GM19324 (cell line): ENCODE measurements around the gene PIP5K1B.

Experiments
- ATAC-seq: cut with Tn5 transposase; IDR thresholded peaks from one replicate; pipeline ENCODE4 v1.9.1; 2021; ENCODE audit warnings: mild to moderate bottlenecking, moderate library complexity; ENCODE audit not compliant: unreplicated experiment, low FRiP score

Gene PIP5K1B

GRCh38 chr9:68942790-68943189, 237.8 kb downstream of the PIP5K1B start:
- ATAC-seq: no peak

- ATAC-seq: no peak
These were observed 242.0 kb downstream of the PIP5K1B start for GRCh38 chr9:68947015-68947414.

GRCh38 chr9:68947842-68948569, 243.0 kb downstream of the PIP5K1B start:
- no peak for ATAC-seq

- peak; percentile 45 for ATAC-seq
These were observed 244.4 kb downstream of the PIP5K1B start for GRCh38 chr9:68949271-68950000.

- ATAC-seq: no peak
These were observed 245.1 kb downstream of the PIP5K1B start for GRCh38 chr9:68950188-68950587.

GRCh38 chr9:68950689-68951088, 245.6 kb downstream of the PIP5K1B start:
- no peak for ATAC-seq

- ATAC-seq: no peak
These were observed 247.0 kb downstream of the PIP5K1B start for GRCh38 chr9:68951879-68952659.

- no peak for ATAC-seq
These were observed 248.7 kb downstream of the PIP5K1B start for GRCh38 chr9:68953771-68954170.

- ATAC-seq: no peak
These were observed 250.3 kb downstream of the PIP5K1B start for GRCh38 chr9:68955330-68955729.

GRCh38 chr9:68957479-68957878, 252.4 kb downstream of the PIP5K1B start:
- no peak for ATAC-seq

GRCh38 chr9:68961587-68961986, 256.5 kb downstream of the PIP5K1B start:
- ATAC-seq: no peak

- ATAC-seq: no peak
These were observed 258.4 kb downstream of the PIP5K1B start for GRCh38 chr9:68963416-68963815.

- no peak for ATAC-seq
These were observed 259.1 kb downstream of the PIP5K1B start for GRCh38 chr9:68964102-68964541.

GRCh38 chr9:68964765-68965164, 259.7 kb downstream of the PIP5K1B start:
- no peak for ATAC-seq

- peak; percentile 47 for ATAC-seq
These were observed 261.5 kb downstream of the PIP5K1B start for GRCh38 chr9:68966496-68966944.

GRCh38 chr9:68967800-68968199, 262.8 kb downstream of the PIP5K1B start:
- ATAC-seq: no peak

- ATAC-seq: no peak
These were observed 264.5 kb downstream of the PIP5K1B start for GRCh38 chr9:68969538-68969937.

- no peak for ATAC-seq
These were observed 265.1 kb downstream of the PIP5K1B start for GRCh38 chr9:68970151-68970550.

GRCh38 chr9:68973619-68974018, 268.6 kb downstream of the PIP5K1B start:
- ATAC-seq: no peak

GRCh38 chr9:68974431-68974830, 269.4 kb downstream of the PIP5K1B start:
- peak; percentile 69 for ATAC-seq

- no peak for ATAC-seq
These were observed 269.9 kb downstream of the PIP5K1B start for GRCh38 chr9:68974901-68975300.
